GM08714 (cell line): Measurements from ENCODE around the gene HPD.

ENCODE experiments used
- H3K4me3 ChIP-seq: fragments of 200-500 bp; sonication (Bioruptor generic); 2 replicates; pipeline ENCODE4 v1.5.1; 2014; ENCODE audit warnings: mild to moderate bottlenecking, low read length, inconsistent platforms
- ZNF274 ChIP-seq: IDR thresholded peaks from 2 replicates; pipeline ENCODE4 v1.6.1; 2012; ENCODE audit warnings: mild to moderate bottlenecking, low read depth, low read length

Gene HPD

DNA sequence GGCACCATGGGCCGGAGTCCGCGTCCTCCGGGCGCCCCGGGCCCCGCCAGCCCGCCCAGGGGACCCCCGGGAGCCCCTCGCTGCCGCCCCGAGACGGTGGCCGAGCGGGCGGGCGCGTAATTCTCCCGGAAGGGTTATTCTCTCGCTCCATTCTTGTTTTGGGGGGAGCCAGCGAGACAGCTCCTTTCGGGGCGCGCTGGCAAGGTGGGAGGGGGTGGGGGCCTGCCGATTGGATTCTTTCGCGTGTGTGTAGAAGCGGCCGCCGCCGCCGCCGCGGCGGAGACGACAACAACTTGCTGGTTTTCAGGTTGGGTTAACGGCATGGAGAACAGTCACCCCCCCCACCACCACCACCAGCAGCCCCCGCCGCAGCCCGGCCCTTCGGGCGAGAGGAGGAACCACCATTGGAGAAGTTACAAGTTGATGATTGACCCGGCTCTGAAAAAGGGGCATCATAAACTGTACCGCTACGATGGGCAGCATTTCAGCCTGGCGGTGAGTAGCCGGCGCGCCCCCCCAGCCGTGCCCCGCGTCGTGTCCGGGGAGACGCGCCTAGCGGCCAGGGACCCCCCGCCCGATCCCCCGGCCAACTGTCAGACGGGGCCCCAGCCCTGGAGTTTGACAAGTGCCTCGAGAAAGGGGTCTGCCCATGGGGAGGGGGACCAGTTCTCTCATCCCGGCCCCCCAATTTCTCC lies 54.1 kb downstream of the HPD start:
- TF ChIP-seq ZNF274 = no peak
- H3K4me3 ChIP-seq = peak overlapping the region; percentile 95

DNA sequence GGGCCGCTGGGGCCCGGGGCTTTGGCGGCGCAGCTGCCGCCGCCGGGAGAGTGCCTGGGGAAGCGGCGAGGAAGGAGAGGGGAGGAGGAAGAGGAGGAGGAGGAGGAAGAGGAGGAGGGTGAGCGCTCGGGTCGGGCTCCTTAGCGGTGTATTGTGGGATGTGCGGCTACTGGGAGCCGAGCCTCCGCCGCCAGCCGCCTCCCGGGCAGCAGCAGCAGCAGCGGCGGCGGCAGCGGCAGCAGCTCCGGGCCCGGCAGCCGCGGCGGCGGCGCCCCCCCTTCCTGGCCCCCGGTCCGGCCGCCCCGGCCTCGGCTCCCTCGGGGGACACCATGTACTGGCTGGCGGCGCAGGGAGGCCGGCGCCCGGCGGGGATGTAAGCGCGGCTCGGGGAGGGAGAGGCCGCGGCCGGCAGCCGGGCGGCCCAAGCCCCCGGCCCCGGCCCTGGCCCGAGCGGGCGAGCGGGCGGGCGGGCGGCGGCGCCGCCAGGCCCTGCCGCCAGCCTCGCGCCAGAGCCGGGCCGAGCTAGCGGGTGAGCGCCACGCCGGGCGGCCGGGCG lies 54.7 kb downstream of the HPD start, which contains the start of gene SETD1B:
SETD1B (plus strand) TSS at position 149 of the 556 bp plus-strand sequence. CDS start 729 bp downstream, outside the sequence.
- TF ChIP-seq ZNF274 = no peak
- peak within 1 kb of the TSS; percentile 95 for H3K4me3 ChIP-seq

DNA sequence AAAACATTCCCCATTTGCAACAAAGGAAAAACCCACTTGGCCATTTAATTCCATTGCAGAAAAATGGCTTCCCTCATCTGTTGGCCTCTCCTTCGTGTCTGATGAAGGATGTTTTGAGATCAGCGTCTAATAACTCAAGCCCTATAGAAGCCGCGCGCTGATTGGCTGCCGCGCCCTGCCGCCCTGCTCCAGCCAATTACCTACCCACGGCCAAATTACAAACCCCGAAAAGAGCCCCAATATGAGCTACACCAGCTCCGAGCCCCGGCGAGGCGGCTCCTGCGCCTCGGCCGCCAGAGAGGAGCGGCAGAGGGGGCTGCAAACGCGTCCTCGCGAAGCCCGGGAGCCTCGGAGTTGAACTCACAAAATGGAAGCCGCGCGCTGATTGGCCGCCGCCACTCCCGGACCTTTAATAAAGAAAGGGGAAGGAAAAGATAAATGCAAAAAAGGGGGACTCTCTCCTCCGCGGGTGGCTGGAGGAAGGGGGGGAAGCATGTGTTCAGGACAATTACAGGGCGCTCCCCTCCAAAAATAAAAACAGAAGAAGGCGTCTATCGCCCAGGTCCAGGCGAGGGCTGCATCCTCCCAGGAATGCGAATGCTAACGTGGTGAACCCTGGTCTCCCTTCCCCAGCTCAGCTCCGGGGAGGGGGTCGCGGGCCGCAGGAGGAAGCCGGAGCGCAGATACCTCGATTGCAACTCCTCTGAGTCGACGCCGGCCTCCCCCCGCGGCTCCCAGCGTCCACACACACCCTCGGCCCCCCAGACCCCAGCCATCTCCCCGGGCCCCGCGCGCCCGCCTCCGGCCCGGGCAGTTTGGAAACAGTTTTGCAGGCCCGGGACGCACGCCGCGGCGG lies 55.6 kb downstream of the HPD start:
- TF ChIP-seq ZNF274 = no peak
- peak overlapping the region; percentile 95 for H3K4me3 ChIP-seq

DNA sequence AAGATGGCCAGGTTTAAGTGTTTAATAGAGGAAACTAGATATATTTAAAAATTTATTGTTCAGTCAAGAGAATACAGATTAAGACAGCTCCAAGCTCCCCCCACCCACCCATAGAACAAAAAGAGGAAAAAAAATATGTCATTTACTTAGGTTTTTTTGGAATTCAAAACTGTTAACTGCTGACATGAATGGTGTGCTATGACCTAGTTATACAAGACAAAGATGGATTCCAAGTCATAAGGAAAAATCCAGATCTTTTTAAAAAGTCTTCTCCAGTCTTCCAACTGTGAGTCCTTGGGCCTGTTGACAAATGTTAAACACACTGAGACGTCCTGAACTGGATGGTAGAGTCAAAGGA lies 56.2 kb downstream of the HPD start:
- no peak for TF ChIP-seq ZNF274
- H3K4me3 ChIP-seq = peak overlapping the region; percentile 95

DNA sequence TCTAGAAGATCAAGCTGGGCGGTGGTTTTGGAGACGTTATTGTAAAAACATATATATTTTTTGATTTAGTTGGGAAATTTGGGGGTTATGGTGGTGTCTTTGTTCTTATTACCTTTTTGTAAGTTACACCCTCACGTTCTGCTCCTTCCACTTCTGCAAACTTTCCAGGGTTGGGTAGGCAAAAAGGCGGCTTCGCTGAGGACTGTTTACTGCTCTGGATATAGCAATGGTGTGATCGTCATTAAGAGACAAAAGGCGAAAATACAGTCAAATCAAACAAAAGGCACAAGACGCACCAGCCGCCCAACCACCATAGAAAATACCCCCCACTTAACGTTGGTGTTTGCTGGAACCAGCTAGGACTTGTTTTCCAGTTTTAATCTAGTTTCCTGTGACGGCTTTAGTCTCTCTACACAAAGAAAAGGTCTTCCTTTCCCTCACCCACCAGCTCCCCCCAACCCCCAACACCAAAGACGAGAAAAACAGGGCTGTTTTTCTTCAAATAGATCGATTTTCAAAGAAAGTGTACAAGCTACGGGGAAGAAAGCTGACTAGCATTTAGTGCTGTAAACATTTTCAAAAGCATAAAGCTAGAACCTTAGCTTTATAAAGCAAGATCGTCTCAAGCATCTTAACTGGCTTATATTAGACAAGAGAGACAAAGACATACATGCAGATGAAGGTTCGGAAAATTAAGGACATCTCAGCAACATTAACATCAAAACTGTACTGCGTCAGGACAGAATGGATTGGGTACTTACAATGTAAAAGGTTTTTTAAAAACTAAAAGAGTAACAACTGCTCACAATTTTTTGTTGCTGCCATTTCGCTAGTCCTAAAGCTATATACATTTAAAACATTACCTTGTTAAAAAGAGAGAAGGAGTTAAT lies 56.8 kb downstream of the HPD start:
- peak overlapping the region; percentile 95 for H3K4me3 ChIP-seq
- TF ChIP-seq ZNF274 = no peak

DNA sequence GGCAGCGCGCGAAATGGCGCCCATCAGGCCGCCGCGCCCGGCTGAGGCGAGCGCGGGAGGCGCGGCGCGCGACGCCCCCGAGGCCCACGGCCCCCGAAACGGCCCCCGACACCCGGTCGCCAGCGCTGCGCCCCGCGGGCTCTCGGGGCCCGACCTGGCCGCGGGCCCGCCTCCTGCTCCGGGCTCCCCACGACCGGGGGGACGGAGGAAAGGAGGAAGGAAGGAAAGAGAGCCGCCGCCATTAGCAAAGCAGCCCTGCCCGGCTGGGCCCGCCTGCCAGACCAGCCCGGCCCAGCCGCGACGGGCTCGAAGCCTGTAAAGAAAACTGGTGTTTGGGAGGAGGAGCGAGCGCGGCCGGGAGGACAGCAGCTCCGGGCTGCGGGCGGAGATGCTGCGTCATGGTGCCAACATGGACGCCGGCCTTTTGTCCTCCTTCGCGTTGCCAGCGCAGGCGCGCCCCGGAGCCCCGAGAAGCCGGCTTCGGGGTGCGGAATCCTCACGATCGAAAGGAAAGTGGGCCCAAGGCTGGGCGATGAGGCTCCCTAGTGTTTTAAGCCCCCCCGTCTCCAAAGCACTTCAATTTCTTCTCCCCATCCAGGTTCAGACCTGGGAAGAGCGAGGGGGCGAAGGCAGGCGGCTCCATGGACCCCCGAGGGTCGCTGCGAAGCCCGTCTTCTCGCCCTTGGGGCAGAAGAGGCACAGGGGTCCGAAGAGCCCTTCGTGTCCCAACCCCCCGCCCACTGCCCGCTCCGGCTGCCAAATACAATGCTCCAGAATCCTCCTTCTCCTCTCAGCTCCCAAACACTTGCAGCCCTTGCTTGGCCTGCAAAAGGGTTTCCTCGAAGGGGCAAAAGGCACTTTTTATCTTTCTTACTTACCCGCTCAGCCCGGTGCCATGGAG lies 57.7 kb downstream of the HPD start:
- TF ChIP-seq ZNF274 = no peak
- H3K4me3 ChIP-seq = peak overlapping the region; percentile 95

DNA sequence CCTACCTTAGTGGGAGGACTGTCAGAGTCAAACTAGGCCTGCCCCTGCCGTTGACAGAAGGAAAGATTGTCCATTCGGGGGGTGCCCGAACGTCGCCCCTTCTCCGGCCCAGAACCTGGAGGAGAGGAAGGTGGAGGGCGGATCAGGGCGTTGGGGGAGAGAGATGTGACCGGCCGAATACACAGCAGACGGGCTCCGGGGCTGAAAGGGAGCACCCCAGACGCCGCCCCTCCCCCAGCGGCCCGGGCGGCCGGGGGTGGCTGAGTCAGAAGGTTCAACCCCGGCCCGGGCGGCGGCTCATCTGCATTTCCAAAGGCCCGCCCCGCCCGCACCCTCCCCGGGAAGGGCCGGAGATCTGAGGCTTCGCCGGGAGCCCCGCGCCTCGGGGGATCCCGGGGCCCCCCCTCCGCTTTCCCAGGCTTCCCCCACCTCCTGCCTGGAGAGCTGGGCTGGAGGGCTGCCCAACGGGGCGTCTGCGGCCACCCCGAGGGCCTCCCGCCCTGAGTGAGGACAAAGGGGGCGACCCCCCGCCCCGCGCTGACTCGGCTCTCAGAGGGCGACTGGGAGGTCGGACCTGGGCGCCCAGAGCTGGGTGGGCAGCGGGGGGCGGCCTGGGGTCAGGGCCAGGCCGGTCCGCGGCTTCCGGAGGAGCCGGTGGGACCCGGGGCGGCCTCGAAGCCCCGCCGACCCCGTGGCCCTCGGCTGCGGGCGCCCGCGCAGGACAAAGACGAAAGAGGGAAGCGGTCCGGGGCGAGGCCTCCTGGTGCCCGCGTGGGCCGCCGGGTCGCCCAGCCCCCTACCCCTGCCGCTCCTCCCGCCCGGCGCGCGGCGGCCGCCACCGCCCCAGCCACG lies 58.6 kb downstream of the HPD start:
- no peak for TF ChIP-seq ZNF274
- H3K4me3 ChIP-seq = peak overlapping the region; percentile 95; the same call in 1 of the 2 replicates

DNA sequence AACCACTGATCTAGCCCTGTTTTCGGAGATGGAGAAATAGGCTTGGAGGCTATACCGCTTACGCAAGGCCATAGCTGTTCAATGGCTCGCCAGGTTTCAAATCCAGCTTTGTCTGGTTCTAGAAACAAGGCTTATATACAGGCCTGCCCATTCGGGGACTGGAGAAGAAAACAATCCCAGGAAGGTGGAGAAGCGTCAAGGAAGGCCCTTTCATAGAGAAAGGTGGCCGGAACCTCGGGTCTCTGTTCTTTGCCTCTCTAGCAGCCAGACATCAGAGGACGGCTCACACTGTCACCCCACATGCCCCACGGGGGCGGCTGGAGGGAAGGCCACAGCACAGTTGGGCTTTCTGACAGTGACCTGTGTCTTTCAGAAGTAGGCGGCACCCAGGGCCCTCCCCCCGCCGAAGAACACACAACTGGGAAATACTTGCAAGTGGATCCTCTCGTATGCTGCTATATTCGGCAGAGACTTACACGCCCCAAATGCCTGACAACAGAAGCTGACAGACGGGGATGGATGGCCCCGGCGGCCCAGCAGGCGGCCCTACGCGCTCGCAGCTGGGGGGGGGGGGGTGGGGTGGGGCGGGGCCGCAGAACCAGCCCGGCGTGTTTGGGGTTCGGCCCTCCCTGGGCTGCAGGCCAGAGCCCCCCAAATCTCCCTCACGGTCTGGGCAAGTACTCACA lies 59.4 kb downstream of the HPD start:
- TF ChIP-seq ZNF274 = no peak
- peak overlapping the region; percentile 95; the same call in 1 of the 2 replicates for H3K4me3 ChIP-seq

DNA sequence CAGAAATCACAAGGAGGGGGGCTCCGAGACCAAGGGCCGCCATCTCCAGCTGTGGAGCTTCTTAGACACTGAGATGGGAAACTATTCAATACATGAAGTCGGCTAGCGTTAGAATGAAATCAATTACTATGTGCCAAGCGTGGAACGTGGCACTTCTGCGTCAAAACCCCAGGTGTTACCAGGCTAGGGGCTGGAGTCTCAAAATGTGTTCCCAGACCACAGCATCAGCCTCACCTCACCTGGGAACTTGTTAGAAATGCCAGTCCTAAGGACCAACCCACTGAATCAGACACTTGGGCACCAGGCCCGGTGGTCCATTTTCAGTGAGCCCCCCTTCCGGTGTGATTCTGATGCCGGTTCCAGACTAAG lies 59.9 kb downstream of the HPD start:
- H3K4me3 ChIP-seq = no peak overlapping the region
- no peak for TF ChIP-seq ZNF274

DNA sequence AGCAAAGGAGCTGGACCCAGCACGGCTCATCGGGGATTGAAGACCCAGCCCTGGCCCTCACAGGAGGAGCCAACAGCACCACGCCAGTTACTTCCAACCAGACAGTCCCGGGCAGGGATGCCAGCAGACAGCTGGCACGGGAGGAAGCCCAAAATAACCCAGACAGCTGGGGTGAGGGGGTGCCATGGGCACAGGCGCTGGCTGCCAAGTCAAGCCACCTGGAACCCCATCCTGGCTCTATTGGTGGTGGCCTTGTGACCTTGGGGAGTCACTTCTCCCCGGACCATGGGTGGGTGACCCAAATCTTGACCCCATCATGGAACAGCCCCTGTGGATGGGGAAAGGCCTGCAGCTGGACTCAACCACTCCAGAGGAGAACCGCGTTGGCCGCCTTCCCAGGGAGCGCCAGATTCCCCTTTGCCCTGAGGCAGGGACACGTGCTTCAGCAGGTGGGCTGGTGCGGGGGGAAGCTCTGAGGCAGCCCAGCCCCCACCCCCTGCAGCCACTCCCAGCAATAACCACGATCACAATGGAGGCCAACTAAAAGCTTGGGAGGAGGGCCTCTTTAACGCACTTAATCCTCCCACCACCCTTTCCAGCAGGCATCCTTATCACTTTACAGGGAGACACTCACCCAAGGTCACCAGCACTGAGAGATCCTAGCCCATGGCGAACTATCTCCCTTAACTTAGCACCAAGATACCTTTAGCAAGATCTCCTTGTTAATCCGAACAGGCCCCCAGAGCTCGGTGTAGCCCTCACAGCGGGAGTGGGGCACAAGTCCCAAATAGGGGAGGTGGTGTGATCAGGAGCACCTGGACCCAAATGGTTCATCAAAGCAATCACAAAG lies 60.5 kb downstream of the HPD start:
- no peak for TF ChIP-seq ZNF274
- H3K4me3 ChIP-seq = no peak overlapping the region
